SU-DHL-6 (cell line): ENCODE data around the gene DNAJC27.

ENCODE experiments used
- CTCF ChIP-seq: fragments of 200-600 bp; sonication (generic); IDR thresholded peaks from one replicate; pipeline ENCODE4 v1.5.1; 2017; ENCODE audit warnings: antibody characterized with exemption, mild to moderate bottlenecking, low read length, moderate library complexity; ENCODE audit not compliant: insufficient read depth, poor library complexity, severe bottlenecking
- EZH2phosphoT487 ChIP-seq: fragments of 200-600 bp; sonication (generic), shearing (Covaris generic); conservative IDR thresholded peaks from 2 replicates; pipeline ENCODE4 v1.6.1; 2018; ENCODE audit warnings: mild to moderate bottlenecking, antibody characterized with exemption, low read length, moderate library complexity, mixed read lengths

- TF ChIP-seq CTCF: no peak
- no peak for TF ChIP-seq EZH2phosphoT487
These were observed 24.1 kb downstream of the DNAJC27 start for GRCh38 chr2:24947561-24948157.
